Germinal center (tissue), 1 donor: ENCODE results near the gene CADM3.
A peak's percentile ranks its signal among the peaks of the same experiment; 100 is the strongest.

ENCODE experiments used
- DNase-seq: peaks from one replicate; pipeline ENCODE4 v3.0.0; 2012; ENCODE audit warnings: mixed read lengths, low spot score

CADM3 gene, protein sequence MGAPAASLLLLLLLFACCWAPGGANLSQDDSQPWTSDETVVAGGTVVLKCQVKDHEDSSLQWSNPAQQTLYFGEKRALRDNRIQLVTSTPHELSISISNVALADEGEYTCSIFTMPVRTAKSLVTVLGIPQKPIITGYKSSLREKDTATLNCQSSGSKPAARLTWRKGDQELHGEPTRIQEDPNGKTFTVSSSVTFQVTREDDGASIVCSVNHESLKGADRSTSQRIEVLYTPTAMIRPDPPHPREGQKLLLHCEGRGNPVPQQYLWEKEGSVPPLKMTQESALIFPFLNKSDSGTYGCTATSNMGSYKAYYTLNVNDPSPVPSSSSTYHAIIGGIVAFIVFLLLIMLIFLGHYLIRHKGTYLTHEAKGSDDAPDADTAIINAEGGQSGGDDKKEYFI

GRCh38 chr1:159171254-159171687 is at the start of gene CADM3:
Gene CADM3, plus strand, starts transcription at chr1:159171615. Its CDS starts 151 bp downstream, at chr1:159171766.
- DNase-seq: no peak

DNA sequence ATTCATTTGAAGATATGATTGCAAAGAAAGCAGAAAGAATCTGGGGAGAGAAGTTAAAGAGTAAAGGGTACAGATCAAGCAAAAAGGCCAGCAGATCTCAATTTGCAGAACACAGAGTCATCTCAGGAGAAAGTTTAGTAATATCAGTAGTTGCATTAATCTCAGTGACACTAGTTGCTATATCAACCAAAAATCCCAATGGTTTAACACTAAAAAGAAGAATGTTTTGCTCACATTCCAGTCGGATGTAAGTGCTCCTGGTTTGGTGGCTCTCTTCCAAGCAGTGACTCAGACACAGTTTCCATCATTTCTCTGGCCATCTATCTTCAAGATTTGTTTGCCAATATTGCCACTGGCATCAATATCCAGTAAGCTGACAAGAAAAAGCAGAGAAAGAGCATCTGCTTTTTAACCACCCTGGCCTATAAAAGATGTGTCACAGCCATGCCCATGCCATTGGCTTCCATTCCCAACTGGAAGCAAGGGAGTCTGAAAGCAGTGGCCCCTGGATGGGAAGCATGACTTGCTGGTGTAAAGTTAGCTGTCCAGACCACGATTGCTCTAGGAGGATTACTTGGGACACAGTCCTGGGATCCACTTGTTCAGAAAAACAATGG is 49.3 kb upstream of the CADM3 start:
- no peak for DNase-seq

GRCh38 chr1:159123587-159123986 is 47.8 kb upstream of the CADM3 start:
- no peak for DNase-seq

DNA sequence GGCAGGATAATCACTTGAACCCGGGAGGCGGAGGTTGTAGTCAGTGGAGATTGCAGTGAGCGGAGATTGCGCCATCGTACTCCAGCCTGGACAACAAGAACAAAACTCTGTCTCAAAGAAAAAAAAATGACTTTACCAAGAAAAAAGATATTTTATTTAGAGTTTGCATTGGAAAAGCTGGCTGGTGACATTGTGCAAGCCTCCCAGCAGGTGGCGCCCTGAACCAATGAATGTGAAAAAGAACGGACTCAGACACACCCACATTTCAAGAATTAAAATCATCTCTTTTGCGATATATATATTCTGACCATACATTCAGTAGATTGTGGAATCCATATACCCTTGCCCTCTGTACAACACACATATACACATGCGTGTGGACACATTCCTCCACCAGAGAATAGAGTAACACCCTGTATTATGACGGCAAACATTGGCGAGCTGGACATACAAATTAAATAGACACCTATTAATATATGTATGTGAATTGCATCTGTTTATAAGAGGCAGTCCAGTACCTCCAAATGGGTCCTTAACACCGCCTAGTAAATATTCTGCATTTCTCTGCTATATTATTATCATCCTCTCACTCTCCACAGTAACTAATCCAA is 39.0 kb upstream of the CADM3 start:
- peak; percentile 70 for DNase-seq

DNA sequence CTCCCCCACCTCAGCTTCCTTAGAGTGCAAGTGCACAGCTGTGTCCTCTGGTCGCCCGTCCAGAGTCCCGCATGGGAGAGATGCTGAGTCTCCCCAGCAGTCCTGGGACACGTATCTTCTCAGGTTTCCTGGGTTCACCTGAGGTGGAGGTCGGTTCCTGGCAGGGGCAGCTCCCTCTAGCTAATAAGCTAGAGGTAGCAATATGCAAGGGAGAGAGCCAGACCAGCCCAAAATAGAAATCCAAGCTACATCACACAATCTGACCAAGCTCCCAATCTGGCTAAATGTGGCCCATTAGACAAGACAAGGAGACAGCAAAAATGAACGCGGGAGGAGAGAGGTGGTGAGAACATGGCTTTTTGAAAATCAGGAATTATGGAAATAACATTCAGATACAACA is 30.9 kb upstream of the CADM3 start:
- DNase-seq: no peak

GRCh38 chr1:159141584-159142390 is 29.6 kb upstream of the CADM3 start:
- DNase-seq: no peak

- no peak for DNase-seq
Observed at GRCh38 chr1:159142391-159142663, 29.1 kb upstream of the CADM3 start.

GRCh38 chr1:159142726-159143510 is 28.5 kb upstream of the CADM3 start:
- no peak for DNase-seq

GRCh38 chr1:159144571-159144970 is 26.8 kb upstream of the CADM3 start:
- DNase-seq: no peak

- DNase-seq: no peak
Observed at GRCh38 chr1:159146980-159147379, 24.4 kb upstream of the CADM3 start.

DNA sequence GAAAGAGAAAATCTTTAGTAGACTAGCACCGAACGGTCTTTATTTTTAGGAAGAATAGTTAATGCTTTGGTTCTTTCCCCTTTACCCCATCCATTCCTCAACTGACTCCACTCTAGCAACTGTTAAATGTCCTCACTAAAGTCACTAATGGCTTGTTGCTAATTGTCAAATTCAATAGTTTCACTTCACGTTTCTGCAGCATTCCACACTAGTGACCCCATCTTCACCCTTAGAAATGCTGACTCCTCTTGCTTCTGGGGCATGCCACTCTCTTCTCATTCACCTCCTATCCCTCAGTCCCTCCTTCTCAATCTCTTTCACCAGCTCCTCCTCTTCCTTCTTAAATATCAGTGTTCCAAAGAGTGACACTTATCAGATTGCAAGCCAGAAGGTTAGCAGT is 19.4 kb upstream of the CADM3 start:
- DNase-seq: no peak

DNA sequence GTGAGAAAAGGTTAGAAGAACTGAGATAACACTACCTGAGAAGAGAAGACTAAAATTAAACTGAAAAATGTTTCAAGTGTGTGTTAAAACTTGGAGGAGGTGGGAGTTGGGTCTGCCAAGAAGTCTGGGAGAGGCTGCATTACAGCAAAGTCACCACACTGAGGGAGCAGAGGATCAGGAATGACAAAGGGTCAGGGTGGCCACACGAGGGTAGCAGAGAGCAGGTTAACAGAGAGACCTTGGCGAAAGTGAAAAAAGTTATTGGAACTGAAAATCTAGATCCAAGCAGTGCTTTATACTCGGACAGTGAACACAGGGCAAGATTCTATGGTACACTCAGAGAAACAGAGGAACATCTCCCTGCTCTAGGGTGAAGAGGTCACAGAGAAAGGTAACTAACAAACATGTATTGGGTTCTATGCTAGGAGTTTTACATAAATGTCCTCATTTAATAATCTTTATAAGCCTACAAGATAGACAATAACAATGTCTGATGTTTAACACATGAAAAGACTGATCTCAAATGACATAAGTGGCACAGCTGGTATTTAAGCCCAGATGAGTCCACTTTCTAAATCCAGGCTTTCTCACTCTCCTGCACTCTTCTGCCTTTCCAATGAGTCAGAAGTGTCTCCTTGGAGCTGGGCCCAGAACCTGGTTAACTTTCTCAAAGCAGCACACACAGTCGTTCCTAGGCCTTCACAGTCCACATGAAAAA is 10.3 kb upstream of the CADM3 start:
- DNase-seq: peak; percentile 62

DNA sequence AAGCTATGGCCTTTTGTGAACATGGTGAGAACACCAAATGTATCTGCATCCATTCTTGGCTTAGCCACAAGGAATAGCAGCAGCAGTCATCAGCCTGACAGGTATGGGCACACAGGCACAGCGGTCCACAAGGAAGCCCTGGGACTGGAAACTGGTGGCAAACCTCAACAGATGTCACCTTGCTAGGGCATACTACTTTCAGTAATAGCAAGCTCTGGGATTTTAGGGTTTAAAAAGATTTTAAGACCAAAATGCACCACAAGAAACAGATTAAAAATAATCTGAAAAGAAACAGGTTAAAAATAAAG is 9.7 kb upstream of the CADM3 start:
- DNase-seq: no peak

DNA sequence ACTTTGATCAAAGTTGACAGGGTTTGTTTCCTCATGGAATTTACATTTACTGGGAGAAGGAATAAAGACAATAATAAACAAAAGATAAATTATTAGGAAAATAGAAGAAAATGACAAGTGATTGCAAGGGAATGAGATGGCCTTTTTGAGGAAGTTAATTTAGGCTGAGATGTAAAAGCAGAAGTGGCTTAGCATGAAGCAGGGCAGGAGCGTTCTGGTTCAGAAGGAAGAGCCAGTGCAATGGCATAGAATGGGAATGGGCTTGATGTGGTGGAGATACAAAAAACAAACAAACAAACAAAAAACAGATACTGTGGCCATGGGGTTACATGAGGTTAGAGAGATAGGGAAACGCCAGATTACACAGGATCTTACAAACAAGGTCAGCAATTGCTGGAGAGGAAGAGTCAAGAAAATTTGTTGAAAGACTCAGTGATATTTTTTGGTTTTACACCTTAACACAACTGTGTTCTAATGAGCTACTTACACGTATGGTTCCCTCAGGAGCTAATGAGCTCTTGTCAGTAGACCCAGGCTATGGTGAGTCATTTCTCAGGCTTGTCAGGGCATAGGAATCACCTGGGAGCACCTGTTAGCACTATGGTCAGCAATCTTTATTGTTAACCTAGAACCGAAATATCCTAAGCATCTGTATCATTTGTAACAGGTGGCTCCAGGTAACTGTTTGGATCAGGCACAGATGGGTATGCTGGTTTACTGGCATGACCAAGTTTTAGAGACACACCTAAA is 8.7 kb upstream of the CADM3 start:
- no peak for DNase-seq

- no peak for DNase-seq
Observed at GRCh38 chr1:159163614-159164228, 7.7 kb upstream of the CADM3 start.

DNA sequence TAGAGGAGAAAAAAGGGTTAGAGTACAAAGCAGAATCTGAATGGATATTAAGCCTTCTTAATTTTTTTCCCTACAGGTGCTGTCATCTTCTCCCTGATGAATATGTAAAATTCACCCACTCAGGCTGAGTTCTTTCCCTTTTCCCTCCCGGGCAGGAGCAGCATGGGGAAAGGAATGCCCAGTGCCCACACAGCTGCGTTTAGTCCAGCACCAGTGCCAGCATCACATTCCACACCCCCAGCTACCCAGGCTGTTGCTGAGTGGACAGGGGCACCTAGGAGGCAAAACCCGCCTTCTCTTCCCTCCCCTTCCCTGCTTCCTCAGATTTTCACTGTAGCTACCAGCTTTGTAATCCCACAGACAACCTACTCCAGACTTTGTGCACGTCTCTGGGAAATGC is 3.4 kb upstream of the CADM3 start:
- no peak for DNase-seq

DNA sequence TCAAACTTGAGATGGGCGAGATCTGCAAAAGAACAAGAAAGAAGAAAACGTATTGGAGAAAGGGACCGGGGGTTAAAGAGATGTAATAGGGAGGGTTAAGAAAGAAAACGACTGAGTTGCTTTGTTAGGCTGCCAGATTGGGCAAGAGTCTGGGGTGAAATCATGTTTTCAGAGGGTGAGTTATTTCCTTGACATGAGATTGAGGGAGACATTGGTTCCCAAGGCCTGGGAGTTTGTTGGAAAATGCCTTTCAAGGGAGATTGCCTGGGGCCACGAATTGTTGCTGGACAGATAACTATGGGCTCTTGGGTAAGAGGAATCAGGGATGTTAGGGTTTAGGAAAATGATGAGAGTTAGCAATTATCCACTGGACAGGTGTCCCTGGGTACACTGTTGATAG is 776 bp upstream of the CADM3 start:
- no peak for DNase-seq

DNA sequence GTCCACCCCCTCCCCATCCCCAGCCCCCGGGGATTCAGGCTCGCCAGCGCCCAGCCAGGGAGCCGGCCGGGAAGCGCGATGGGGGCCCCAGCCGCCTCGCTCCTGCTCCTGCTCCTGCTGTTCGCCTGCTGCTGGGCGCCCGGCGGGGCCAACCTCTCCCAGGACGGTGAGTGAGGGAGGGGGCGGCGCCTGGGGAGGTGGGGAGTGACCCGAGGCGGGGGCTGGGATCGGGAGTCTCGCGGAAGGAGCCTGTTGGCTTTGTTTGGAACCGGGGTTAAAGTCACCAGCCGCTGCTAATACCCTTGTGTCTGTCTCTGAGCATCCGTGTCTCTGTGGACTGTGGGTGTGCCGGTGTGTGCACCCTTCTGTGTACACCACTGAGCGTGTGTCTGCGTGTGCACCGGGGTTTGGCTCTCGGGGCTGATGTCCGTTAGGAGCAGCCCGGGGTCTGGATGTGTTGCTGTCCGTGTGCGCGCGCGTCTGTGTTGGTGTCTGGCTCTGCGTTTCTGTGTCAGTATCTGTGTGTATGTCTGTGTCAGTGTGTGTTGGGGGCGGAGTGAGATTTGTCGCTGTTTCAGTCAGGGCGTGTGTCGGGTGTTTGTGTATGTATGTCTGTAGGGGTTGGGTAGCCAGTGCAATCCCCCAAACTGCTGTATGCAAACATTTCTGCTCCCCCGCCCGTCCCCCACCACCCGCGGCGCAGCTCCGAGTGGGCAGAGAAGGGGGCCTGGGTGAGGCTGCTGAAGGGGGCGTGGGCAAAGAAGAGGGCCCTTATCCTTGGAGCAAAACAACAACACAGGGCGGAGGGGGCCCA is 480 bp downstream of the CADM3 start:
- DNase-seq: no peak

DNA sequence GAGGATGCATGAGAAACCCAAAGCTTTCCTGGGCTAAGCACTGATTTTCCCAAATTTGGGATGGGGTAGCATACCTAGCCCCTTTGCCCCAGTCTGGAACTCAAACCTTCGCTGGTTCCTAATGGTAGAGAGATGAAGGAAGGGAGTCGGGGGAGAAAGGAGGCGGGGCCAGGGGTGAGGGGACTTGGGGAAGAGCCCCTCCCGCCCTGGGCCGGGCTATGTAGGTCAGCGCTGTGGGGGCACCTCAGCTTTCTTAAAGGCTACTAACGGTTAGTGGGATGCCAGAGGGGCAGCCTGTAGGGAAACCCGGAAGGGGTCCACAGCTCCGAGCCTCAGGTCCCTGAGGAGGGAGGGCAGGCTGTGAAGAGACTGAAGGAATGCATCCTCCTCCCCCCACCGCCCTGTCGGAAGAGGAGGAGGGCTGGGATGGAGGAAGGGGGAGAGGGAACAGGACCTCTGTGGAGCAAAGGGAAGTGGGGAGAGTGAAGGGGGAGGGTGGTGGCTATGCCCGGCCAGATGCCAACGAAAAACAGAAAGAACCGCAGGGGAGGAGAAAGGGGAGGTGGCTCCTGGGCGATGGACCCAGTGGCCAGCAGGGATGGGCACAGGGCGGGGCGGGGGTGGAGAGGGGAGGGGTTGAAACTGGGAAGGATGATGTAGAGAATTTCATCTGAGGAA is 1.3 kb downstream of the CADM3 start:
- no peak for DNase-seq
